ENCODE results near the gene RIC8B.
A peak's percentile ranks its signal among the peaks of the same experiment; 100 is the strongest.

RIC8B gene

GRCh38 chr12:106754331-106754730, 20.2 kb upstream of the RIC8B start:
- in situ Hi-C loops (cut with HindIII; ENCODE audit: low pct_ligation_motif_present, low pct_unique_long_range_greater_than_20kb, low sequenced_read_pairs), result no loop called here
- no peak for DNase-seq

GRCh38 chr12:106757623-106758348, 16.7 kb upstream of the RIC8B start:
- DNase-seq, result no peak

GRCh38 chr12:106758349-106759110, 16.0 kb upstream of the RIC8B start:
- in situ Hi-C loops (cut with HindIII; ENCODE audit: low pct_ligation_motif_present, low pct_unique_long_range_greater_than_20kb, low sequenced_read_pairs), result no loop called here
- DNase-seq, result no peak

More at GRCh38 chr12:106757623-106758348, 16.7 kb upstream of the RIC8B start:
- in situ Hi-C loops (cut with HindIII; ENCODE audit: low pct_ligation_motif_present, low pct_unique_long_range_greater_than_20kb, low sequenced_read_pairs), result no loop called here

- in situ Hi-C loops (cut with HindIII; ENCODE audit: low pct_ligation_motif_present, low pct_unique_long_range_greater_than_20kb, low sequenced_read_pairs), result no loop called here
- no peak for DNase-seq
These were observed 14.8 kb upstream of the RIC8B start for GRCh38 chr12:106759526-106760183.

- in situ Hi-C loops (cut with HindIII; ENCODE audit: low pct_ligation_motif_present, low pct_unique_long_range_greater_than_20kb, low sequenced_read_pairs), result no loop called here
- DNase-seq, result no peak
These were observed 14.3 kb upstream of the RIC8B start for GRCh38 chr12:106760184-106760531.

- in situ Hi-C loops (cut with HindIII; ENCODE audit: low pct_ligation_motif_present, low pct_unique_long_range_greater_than_20kb, low sequenced_read_pairs), result no loop called here
- DNase-seq, result no peak
These were observed 10.3 kb upstream of the RIC8B start for GRCh38 chr12:106764220-106764619.

- in situ Hi-C loops (cut with HindIII; ENCODE audit: low pct_ligation_motif_present, low pct_unique_long_range_greater_than_20kb, low sequenced_read_pairs), result no loop called here
- DNase-seq, result peak; percentile 51
These were observed 9.7 kb upstream of the RIC8B start for GRCh38 chr12:106764738-106765137.

GRCh38 chr12:106766393-106766826, 8.1 kb upstream of the RIC8B start:
- DNase-seq, result peak; percentile 76
- in situ Hi-C loops (cut with HindIII; ENCODE audit: low pct_ligation_motif_present, low pct_unique_long_range_greater_than_20kb, low sequenced_read_pairs), result no loop called here

GRCh38 chr12:106767206-106767605, 7.3 kb upstream of the RIC8B start:
- in situ Hi-C loops (cut with HindIII; ENCODE audit: low pct_ligation_motif_present, low pct_unique_long_range_greater_than_20kb, low sequenced_read_pairs), result no loop called here
- peak; percentile 40 for DNase-seq

GRCh38 chr12:106767954-106768822, 6.3 kb upstream of the RIC8B start:
- in situ Hi-C loops (cut with HindIII; ENCODE audit: low pct_ligation_motif_present, low pct_unique_long_range_greater_than_20kb, low sequenced_read_pairs), result no loop called here

GRCh38 chr12:106769078-106769477, 5.4 kb upstream of the RIC8B start:
- in situ Hi-C loops (cut with HindIII; ENCODE audit: low pct_ligation_motif_present, low pct_unique_long_range_greater_than_20kb, low sequenced_read_pairs), result no loop called here

More at GRCh38 chr12:106767954-106768822, 6.3 kb upstream of the RIC8B start:
- DNase-seq, result peak; percentile 92

GRCh38 chr12:106769546-106769945, 4.9 kb upstream of the RIC8B start:
- DNase-seq, result peak; percentile 50

More at GRCh38 chr12:106769078-106769477, 5.4 kb upstream of the RIC8B start:
- DNase-seq, result peak; percentile 97

GRCh38 chr12:106771425-106771824, 3.1 kb upstream of the RIC8B start:
- DNase-seq, result peak; percentile 24
- in situ Hi-C loops (cut with HindIII; ENCODE audit: low pct_ligation_motif_present, low pct_unique_long_range_greater_than_20kb, low sequenced_read_pairs), result no loop called here

More at GRCh38 chr12:106769546-106769945, 4.9 kb upstream of the RIC8B start:
- in situ Hi-C loops (cut with HindIII; ENCODE audit: low pct_ligation_motif_present, low pct_unique_long_range_greater_than_20kb, low sequenced_read_pairs), result no loop called here

- peak; percentile 77 for DNase-seq
- in situ Hi-C loops (cut with HindIII; ENCODE audit: low pct_ligation_motif_present, low pct_unique_long_range_greater_than_20kb, low sequenced_read_pairs), result no loop called here
These were observed 1.0 kb upstream of the RIC8B start for GRCh38 chr12:106773286-106774004.

- peak; percentile 20 for DNase-seq
- in situ Hi-C loops (cut with HindIII; ENCODE audit: low pct_ligation_motif_present, low pct_unique_long_range_greater_than_20kb, low sequenced_read_pairs), result no loop called here
These were observed 484 bp downstream of the RIC8B start for GRCh38 chr12:106774808-106775524.

GRCh38 chr12:106776897-106777296, 2.4 kb downstream of the RIC8B start:
- in situ Hi-C loops (cut with HindIII; ENCODE audit: low pct_ligation_motif_present, low pct_unique_long_range_greater_than_20kb, low sequenced_read_pairs), result no loop called here
- DNase-seq, result no peak

GRCh38 chr12:106780010-106780631, 5.6 kb downstream of the RIC8B start:
- peak; percentile 21 for DNase-seq
- in situ Hi-C loops (cut with HindIII; ENCODE audit: low pct_ligation_motif_present, low pct_unique_long_range_greater_than_20kb, low sequenced_read_pairs), result no loop called here
